Astrocyte (in vitro differentiated cells and primary cell): ENCODE results near the gene SHQ1.

Experiments used
- CTCF ChIP-seq: IDR thresholded peaks from 2 replicates; pipeline ENCODE4 v1.5.1; 2011; ENCODE audit warnings: low read depth, mild to moderate bottlenecking, inconsistent platforms, low read length, moderate library complexity; ENCODE audit not compliant: insufficient read depth
- EZH2 ChIP-seq: IDR thresholded peaks from 2 replicates; pipeline ENCODE4 v1.6.1; 2012; ENCODE audit warnings: mild to moderate bottlenecking, low read length, inconsistent platforms; ENCODE audit not compliant: insufficient read depth

- TF ChIP-seq CTCF (no peak), EZH2 (no peak)
Measured at GRCh38 chr3:72719137-72719536, 129.1 kb downstream of the SHQ1 start.
